ENCODE data around the gene FAM171A1.

FAM171A1 gene

GRCh38 chr10:15373199-15373598 is 2.1 kb upstream of the FAM171A1 start:
- DNase-seq = no peak

DNA sequence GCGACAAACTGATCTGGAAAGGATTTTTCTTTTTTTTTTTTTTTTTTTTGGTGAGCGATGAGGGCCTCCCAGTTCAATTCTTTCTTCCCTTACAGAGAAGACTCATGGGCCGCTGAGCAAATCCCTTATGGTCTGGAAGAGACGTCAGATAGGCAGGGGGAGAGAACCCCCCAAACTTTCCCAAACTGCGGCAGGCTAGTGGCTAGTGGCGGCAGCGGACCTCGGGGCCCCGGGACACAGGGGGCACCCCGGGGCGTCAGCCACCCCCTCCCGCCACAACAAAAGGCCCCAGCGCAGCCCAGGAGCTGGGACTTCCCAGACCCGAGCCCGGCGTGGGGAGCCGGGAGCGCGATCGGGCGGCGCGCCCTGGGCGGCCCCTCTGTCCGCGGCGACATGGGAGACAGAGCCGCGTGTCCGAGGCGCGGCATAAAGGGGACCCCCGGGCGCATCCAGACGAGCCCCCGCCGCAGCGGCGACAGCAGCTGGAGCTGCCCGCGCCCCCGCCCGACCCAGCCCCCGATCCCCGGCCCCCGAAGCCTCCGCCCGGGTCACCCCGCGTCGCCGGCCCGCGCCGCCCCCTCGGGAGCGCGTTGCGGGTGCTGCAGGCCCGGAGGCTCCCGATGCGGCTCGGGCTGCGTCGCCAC is 755 bp downstream of the FAM171A1 start:
- peak; percentile 61 for DNase-seq

GRCh38 chr10:15369256-15370211 is 1.6 kb downstream of the FAM171A1 start:
- no peak for DNase-seq

- no peak for DNase-seq
Measured at GRCh38 chr10:15368101-15368855, 2.8 kb downstream of the FAM171A1 start.

DNA sequence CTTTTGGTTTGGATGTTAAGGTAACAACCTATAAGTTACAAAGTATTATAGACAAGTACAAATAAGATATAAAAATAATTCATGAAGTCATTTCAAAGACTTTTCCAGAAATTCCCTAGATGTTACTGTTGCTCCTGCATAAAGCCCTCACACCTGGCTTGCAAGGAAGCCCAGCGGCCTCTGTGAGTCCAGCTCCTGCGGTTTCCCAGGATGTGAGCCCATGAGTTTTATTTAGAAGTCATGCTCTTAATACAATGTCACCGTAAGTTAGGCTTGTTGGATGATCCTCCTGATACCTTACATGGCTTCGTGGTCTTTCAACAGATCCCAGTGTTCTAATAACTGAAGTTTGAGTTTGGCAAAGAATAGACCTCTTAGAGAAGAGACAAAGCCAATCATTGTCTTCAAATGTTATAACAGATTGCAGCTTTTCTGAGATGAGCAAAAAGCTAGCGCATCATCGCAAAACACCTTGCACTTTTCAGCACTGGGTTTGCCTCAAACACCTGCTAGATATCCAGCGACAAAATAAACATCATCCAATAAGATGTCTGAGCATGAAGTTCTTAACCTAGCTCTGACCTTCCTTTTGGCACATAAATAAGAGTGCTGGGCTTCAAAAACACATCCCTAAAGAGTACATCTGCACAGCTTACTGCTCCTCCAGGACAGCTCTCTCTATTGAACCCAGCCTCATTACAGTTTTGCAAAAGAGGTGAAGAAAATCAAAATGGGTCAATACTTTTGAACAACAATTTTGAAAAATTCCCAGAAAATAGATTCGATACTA is 3.6 kb downstream of the FAM171A1 start:
- no peak for DNase-seq

DNA sequence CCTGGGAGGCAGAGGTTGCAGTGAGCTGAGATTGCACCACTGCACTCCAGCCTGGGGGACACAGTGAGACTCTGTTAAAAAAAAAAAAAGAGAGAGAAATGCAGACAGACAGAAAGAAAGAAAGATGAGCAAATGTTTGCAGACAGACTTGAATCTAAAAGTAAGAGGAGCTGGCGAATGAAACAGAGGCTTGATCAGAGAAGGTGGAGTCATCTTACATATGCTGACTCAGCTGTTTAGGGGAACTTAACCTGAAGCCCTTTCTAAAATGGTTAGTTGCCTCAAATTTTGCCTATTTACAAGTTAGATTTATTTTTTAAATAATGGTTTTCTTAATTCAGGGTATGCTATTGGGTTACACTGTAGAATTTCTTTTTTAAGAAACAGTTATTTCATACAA is 5.4 kb downstream of the FAM171A1 start:
- no peak for DNase-seq

GRCh38 chr10:15364001-15364400 is 7.1 kb downstream of the FAM171A1 start:
- DNase-seq = peak; percentile 10

DNA sequence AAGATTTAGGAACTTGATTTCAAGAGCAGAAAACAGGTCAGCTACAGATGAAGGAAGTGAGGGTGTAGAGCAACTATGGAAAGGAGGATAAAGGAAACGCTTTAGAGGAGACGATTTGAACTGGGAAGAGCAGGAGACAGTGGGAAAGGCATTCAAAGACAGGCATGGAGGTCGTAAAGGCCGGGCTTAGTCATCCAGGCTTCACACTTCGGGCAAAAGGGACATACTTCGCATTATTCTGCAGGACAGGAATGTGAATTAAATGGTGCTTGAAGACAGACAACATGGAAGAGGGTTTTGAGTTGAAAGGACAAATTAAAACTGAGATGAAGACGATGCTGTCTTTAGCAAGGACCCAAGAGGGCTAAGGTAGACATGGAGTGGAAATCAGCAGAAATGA is 8.1 kb downstream of the FAM171A1 start:
- peak; percentile 94 for DNase-seq

- peak; percentile 3 for DNase-seq
Measured at GRCh38 chr10:15361131-15361530, 10.0 kb downstream of the FAM171A1 start.

DNA sequence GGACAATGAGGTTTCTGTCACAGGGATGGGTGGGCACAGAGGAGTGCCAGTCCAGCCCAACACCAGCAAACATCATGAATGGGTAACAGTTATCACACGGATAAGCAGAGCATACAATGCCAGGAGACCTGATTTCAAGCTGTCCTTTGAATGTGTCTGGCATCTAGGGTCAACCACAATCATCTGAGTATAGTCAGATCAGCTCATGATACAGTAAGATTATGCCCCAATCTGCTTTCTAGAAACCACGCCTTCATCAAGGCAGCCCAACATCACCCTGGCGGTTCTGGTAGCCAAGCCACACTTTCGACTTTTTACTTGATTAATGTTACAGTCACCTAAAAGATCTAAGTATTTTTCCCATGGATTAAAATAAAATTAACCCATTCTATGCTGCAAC is 10.5 kb downstream of the FAM171A1 start:
- peak; percentile 6 for DNase-seq

- no peak for DNase-seq
Measured at GRCh38 chr10:15353471-15354017, 17.5 kb downstream of the FAM171A1 start.

- no peak for DNase-seq
Measured at GRCh38 chr10:15352836-15353235, 18.3 kb downstream of the FAM171A1 start.

GRCh38 chr10:15352201-15352600 is 18.9 kb downstream of the FAM171A1 start:
- DNase-seq = no peak

DNA sequence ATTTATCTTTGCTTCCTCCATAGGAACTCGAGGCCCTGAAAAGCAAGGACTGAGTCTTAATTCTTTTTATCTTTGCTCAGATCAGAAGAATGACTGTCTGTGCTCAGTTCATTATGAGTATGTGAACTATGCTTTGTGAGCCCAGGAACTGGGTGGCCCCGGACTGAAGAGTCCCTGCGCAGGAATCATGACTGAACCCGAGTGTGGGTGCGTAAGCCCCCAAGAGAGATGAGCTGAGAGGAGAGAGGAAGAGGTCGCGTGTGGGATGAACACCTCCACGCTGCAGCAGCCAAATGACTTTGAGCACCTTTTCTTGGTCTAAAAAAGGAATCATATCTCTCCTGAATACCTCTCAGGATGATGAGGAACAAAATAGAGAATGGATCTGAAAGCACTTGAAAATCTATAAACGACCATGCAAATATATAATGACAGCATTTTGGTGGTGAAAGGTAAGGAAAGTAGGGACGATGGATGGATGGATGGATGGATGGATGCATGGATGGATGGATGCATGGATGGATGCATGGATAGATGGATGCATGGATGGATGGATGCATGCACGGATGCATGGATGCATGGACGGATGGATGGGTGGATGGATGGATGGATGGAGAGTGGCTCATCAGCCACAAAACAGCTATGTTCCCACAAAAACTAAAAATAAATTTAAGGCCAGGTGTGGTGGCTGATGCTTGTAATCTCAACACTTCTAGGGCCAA is 19.8 kb downstream of the FAM171A1 start:
- no peak for DNase-seq

DNA sequence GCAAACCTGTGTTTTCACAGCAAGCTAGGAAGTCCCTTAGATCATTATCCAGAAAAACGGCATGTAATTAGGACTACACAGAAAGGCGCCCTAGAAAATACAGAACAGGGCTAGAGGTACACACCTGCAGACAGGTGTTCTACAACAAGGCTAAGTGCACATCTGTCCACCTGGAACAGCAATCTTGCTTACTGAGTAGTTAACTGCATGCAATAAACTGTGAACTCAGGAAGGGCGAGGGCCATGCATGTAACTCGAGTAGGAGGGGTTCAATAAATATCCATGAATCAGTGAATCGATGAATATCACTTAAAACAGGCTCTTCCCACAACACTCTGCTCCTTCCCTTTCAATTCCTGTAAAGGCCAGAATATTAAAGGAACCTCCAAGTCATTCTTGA is 22.0 kb downstream of the FAM171A1 start:
- no peak for DNase-seq

DNA sequence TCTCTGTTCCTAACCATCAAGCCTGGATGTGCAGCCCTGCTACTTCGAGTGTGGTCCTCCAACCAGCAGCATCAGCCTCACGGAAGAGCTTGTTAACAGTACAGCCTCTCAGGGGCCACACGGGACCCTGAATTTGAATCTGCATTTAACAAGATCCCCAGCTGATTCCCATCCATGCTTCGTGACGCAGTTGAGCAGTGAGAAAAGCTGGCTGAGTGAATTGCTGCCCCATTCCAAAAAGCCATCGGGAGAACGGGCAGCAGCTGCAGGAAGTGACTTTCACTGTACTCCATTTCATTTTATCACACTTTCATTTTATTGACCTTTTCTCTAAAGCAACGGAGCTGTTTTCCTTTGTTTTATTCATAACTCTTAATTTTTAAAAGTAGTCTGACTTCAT is 22.5 kb downstream of the FAM171A1 start:
- no peak for DNase-seq

DNA sequence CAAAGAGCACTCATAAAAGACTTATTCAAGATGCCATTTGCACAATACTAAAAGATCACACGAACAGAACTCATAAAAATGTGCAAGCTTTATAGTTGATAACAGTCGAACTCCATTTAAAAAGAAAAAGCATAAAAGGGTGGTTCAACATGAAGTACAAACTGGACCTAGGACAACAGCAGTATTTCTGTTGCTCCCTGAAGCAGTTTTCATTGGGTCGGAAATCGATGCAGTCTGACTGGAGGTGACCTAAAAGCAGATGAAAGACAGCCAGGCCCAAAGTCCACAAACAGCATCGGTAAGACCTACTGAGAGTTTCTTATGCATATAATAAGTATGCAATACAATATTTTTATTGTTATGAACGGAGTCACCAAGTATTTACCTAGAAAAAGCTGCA is 23.9 kb downstream of the FAM171A1 start:
- no peak for DNase-seq

GRCh38 chr10:15346440-15347141 is 24.5 kb downstream of the FAM171A1 start:
- no peak for DNase-seq

- DNase-seq = peak; percentile 88
Measured at GRCh38 chr10:15345450-15345849, 25.6 kb downstream of the FAM171A1 start.

GRCh38 chr10:15344876-15345285 is 26.2 kb downstream of the FAM171A1 start:
- DNase-seq = no peak

Data from islet precursor cell (in vitro differentiated cells).